ENCODE data around the gene CUX1.

CUX1 gene

DNA sequence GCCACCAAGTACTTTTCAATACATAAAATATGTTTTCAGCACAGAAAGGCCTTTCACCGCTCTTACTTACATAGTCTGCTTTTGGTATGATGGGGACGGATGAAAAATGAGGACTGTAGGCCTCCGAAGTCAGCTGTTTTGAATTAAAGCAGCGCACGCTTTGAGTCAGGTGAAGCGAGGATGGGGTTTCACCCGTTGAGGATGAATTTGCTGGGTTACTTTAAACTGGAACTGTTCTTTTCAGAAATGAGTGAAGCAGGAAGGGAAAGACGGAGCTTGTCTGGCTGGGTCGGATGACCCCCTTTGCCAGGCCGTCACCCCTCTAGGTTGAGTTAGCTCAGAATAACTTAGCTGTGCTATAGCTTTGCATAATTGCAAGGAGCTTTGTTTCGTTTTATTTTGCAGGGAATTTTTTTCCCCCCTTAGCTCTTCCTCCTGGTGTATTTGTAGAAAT, 40.0 kb downstream of the CUX1 start:
- no peak for DNase-seq (ENCODE audit: low read depth)
- H3K4me3 ChIP-seq (ENCODE audit: low read depth, low read length) = no peak overlapping the region
- TF ChIP-seq, protein P1, sequence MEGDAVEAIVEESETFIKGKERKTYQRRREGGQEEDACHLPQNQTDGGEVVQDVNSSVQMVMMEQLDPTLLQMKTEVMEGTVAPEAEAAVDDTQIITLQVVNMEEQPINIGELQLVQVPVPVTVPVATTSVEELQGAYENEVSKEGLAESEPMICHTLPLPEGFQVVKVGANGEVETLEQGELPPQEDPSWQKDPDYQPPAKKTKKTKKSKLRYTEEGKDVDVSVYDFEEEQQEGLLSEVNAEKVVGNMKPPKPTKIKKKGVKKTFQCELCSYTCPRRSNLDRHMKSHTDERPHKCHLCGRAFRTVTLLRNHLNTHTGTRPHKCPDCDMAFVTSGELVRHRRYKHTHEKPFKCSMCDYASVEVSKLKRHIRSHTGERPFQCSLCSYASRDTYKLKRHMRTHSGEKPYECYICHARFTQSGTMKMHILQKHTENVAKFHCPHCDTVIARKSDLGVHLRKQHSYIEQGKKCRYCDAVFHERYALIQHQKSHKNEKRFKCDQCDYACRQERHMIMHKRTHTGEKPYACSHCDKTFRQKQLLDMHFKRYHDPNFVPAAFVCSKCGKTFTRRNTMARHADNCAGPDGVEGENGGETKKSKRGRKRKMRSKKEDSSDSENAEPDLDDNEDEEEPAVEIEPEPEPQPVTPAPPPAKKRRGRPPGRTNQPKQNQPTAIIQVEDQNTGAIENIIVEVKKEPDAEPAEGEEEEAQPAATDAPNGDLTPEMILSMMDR (IDR thresholded peaks at IDR 0.05; ENCODE audit: control insufficient read depth, extremely low read depth, insufficient read depth) = no peak

DNA sequence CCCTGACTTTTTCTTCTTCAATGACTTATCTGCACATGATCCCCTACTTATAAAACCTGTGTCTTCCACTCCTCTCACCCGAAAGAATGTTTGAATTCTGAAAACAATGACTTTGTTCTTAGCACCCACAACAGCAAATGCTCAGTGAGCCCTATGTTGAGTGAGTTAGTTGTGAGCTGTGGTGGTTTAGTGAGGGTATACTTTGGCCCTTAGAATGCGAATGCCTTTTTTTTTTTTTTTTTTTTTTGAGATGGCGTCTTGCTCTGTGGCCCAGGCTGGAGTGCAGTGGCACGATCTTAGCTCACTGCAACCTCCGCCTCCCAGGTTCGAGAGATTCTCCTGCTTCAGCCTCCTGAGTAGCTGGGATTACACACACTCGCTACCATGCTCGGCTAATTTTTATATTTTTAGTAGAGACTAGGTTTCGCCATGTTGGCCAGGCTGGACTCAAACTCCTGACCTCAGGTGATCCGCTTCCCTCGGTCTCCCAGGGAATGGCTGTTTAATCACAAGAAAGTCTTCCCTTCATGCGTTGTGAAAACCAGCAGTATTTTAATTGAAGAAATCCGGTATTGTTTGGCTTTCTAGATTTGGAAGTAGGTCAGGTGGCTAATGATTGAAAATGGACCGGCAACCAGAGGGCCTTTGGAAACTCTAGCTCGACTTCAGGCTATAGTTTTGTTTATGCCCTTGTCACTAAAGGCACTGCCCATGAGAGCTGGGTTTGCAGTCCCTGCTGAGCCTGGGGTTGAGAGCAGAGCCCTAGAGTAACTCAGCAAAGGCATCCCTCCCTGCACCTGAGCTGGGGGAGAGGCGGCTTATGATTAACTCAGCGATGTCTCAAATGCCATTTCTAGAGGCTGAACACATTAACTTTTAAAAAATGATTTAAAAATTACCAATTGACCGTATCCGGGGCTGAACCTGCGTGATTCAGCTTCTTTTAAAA, 41.3 kb downstream of the CUX1 start:
- no peak for DNase-seq (ENCODE audit: low read depth)
- no peak overlapping the region for H3K4me3 ChIP-seq (ENCODE audit: low read depth, low read length)
- TF ChIP-seq, protein P1 (IDR thresholded peaks at IDR 0.05; ENCODE audit: control insufficient read depth, extremely low read depth, insufficient read depth) = no peak

DNA sequence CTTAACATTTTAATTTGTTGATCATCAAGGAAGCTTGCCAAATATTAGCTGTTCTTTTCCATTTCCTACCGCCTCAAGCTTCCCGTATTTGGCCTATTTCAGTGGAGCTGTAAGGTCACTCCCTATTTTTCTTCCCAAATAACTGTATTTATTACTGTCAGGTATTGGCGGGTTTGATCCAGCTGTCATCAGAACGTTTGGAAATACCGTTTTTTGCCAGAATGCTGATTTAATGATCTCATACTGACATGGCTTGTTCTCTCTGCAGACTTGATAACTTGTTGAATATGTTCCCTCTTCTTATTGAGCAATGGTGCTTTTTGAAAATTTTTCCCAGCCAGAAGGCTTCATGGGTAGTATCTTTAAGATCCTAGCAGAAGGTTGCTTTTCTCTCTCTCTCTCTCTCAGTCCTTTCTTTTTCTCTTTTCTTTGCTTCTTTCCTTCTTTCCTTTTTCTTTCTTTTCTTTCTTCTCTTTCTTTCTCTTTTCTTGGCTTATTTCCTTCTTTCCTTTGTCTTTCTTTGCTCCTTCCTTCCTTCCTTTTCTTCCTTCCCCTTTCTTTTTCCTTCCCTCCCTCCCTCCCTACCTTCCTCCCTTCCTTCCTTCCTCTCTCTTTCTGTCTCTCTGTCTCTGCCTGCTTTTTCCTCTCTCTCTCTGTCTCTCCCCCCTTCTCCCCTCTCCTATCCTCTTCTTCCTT, 42.1 kb downstream of the CUX1 start:
- H3K4me3 ChIP-seq (ENCODE audit: low read depth, low read length) = no peak overlapping the region
- TF ChIP-seq, protein P1 (IDR thresholded peaks at IDR 0.05; ENCODE audit: control insufficient read depth, extremely low read depth, insufficient read depth) = no peak
- no peak for DNase-seq (ENCODE audit: low read depth)

- TF ChIP-seq, protein P1 (IDR thresholded peaks at IDR 0.05; ENCODE audit: control insufficient read depth, extremely low read depth, insufficient read depth) = no peak
- no peak overlapping the region for H3K4me3 ChIP-seq (ENCODE audit: low read depth, low read length)
- DNase-seq (ENCODE audit: low read depth) = no peak
Observed at GRCh38 chr7:101860316-101861217, 43.1 kb downstream of the CUX1 start.

DNA sequence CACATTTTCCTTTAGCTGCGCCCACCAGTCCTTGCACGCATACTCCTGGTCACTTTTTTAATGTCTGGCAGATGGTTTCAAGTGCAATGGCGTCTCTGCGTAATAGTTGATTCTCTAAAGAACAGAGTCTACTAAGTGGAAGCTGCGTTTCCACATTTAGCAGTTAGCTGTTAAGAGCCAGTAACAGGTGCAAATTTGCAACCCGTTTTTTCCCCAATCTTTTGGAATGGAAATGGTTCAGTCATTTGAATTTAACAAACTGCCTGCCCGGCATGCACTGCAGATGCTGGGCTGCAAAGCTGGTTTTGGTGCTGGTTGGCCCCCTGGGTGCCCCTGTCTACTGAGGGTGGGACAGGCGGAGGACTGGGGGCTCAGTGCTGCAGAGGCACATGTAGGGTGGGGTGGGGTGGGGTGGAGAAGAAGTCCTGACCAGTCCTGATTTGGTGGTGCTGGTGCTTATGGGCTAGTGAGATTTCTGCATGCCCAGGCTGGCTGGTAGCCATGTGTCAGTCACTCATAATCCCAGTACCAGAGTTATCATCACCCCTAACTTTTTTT, 43.9 kb downstream of the CUX1 start:
- DNase-seq (ENCODE audit: low read depth) = no peak
- TF ChIP-seq, protein P1 (IDR thresholded peaks at IDR 0.05; ENCODE audit: control insufficient read depth, extremely low read depth, insufficient read depth) = no peak
- H3K4me3 ChIP-seq (ENCODE audit: low read depth, low read length) = no peak overlapping the region
